PFSK-1 (cell line): Measurements from ENCODE around the gene KCNJ9.

Experiments used
- FOXP2 ChIP-seq: optimal IDR thresholded peaks from 2 replicates; pipeline ENCODE3; 2011; ENCODE audit warnings: borderline replicate concordance, control low read depth, inconsistent platforms; ENCODE audit not compliant: insufficient read depth; ENCODE audit errors: extremely low read length, extremely low read depth
- POLR2AphosphoS5 ChIP-seq: IDR thresholded peaks from 2 replicates; pipeline ENCODE4 v1.6.1; 2012; ENCODE audit warnings: low read depth, mild to moderate bottlenecking, control low read depth, low read length, moderate library complexity
- SIN3A ChIP-seq: IDR thresholded peaks from 2 replicates; pipeline ENCODE4 v1.6.1; 2012; ENCODE audit warnings: mild to moderate bottlenecking, low read length, moderate library complexity, borderline replicate concordance; ENCODE audit not compliant: insufficient read depth
- TAF1 ChIP-seq: IDR thresholded peaks from 2 replicates; pipeline ENCODE4 v1.6.1; 2012; ENCODE audit warnings: low read length, control low read depth, borderline replicate concordance; ENCODE audit not compliant: insufficient read depth
- TF ChIP-seq, protein P1 (sequence below), 2 experiments: IDR thresholded peaks; 2 replicates each; pipeline versions ENCODE4 v1.6.1 to v1.8.0; 2011 to 2012; ENCODE audit warnings: low read depth in 2 of 2, low read length in 2 of 2, control low read depth in 1 of 2, inconsistent platforms in 1 of 2, mild to moderate bottlenecking in 1 of 2, moderate library complexity in 1 of 2; ENCODE audit not compliant: insufficient read depth in 1 of 2

DNA sequence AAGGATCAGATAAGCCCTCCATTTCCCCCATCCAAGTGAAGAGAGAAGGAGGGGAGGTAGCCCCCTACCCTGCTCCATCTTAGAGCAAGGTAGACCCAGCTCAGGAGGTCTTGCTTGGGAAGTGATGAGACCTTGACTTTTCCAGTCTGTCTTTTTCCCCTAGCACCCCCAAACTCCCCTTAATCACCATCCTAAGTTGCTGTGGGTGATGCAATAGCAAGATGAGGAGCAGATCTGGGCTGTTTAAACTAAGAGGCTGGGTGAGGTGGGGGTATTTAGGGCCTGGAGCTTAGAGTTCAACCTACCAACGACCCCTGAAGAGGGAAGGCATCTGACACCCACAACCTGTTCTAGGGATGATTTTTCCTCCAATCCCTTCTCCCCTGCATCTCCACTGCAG, 36.0 kb downstream of the KCNJ9 start:
- no peak for TF ChIP-seq SIN3A
- TF ChIP-seq, protein P1, sequence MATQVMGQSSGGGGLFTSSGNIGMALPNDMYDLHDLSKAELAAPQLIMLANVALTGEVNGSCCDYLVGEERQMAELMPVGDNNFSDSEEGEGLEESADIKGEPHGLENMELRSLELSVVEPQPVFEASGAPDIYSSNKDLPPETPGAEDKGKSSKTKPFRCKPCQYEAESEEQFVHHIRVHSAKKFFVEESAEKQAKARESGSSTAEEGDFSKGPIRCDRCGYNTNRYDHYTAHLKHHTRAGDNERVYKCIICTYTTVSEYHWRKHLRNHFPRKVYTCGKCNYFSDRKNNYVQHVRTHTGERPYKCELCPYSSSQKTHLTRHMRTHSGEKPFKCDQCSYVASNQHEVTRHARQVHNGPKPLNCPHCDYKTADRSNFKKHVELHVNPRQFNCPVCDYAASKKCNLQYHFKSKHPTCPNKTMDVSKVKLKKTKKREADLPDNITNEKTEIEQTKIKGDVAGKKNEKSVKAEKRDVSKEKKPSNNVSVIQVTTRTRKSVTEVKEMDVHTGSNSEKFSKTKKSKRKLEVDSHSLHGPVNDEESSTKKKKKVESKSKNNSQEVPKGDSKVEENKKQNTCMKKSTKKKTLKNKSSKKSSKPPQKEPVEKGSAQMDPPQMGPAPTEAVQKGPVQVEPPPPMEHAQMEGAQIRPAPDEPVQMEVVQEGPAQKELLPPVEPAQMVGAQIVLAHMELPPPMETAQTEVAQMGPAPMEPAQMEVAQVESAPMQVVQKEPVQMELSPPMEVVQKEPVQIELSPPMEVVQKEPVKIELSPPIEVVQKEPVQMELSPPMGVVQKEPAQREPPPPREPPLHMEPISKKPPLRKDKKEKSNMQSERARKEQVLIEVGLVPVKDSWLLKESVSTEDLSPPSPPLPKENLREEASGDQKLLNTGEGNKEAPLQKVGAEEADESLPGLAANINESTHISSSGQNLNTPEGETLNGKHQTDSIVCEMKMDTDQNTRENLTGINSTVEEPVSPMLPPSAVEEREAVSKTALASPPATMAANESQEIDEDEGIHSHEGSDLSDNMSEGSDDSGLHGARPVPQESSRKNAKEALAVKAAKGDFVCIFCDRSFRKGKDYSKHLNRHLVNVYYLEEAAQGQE (IDR thresholded peaks at IDR 0.05; ENCODE audit: insufficient read depth in 1 of 2, low read depth in 2 of 2, low read length in 2 of 2): no peak
- no peak for TF ChIP-seq POLR2AphosphoS5
- no peak for TF ChIP-seq TAF1
- TF ChIP-seq FOXP2: no peak
